H1 (cell line): ENCODE data around the gene IL31RA. TPM values are rescaled to one million over a fixed set of nuclear protein-coding genes. Genes with fewer than 3 reads are reported as not detected.

Experiments used
- ASH2L ChIP-seq: fragments of 200-600, 300-600 bp; sonication (generic); IDR thresholded peaks from one replicate; pipeline ENCODE4 v1.7.1; 2017; ENCODE audit warnings: low read length
- GABPA ChIP-seq: IDR thresholded peaks from 2 replicates; pipeline ENCODE4 v1.6.1; 2011; ENCODE audit warnings: mild to moderate bottlenecking, low read length, moderate library complexity, borderline replicate concordance; ENCODE audit not compliant: insufficient read depth
- KDM1A ChIP-seq: fragments of 200-600, 300-600 bp; sonication (generic); IDR thresholded peaks from 2 replicates; pipeline ENCODE4 v1.7.1; 2016; ENCODE audit warnings: mild to moderate bottlenecking, low read length, borderline replicate concordance
- NANOG ChIP-seq: IDR thresholded peaks from 2 replicates; pipeline ENCODE4 v1.6.1; 2011; ENCODE audit warnings: low read length, low read depth, mild to moderate bottlenecking, inconsistent platforms; ENCODE audit not compliant: insufficient read depth, poor library complexity, severe bottlenecking
- PHF8 ChIP-seq: fragments of 200-600 bp; sonication (generic); conservative IDR thresholded peaks from 2 replicates; pipeline ENCODE4 v1.7.1; 2012; ENCODE audit warnings: low read depth, mild to moderate bottlenecking, inconsistent platforms, low read length, moderate library complexity
- RNF2 ChIP-seq: fragments of 200-900, 300-1000 bp; sonication (generic); IDR thresholded peaks from 2 replicates; pipeline ENCODE4 v1.7.1; 2016; ENCODE audit warnings: borderline replicate concordance, low read depth, mild to moderate bottlenecking, antibody characterized with exemption, low read length; ENCODE audit not compliant: poor library complexity, severe bottlenecking; ENCODE audit errors: missing control alignments
- SIN3A ChIP-seq, 2 experiments: IDR thresholded peaks in 1 of 2; conservative IDR thresholded peaks in 1 of 2; 2 replicates each; pipeline ENCODE4 v1.6.1; 2011 to 2012; ENCODE audit warnings: low read length in 2 of 2, improper control_type of control experiment in 1 of 2, low read depth in 1 of 2, mild to moderate bottlenecking in 1 of 2
- SP1 ChIP-seq: IDR thresholded peaks from 2 replicates; pipeline ENCODE4 v1.6.1; 2011; ENCODE audit warnings: low read depth, low read length
- TBP ChIP-seq: IDR thresholded peaks from 2 replicates; pipeline ENCODE4 v1.6.1; 2011; ENCODE audit warnings: low read depth, low read length, improper control_type of control experiment
- TCF12 ChIP-seq: IDR thresholded peaks from 2 replicates; pipeline ENCODE4 v1.6.1; 2011; ENCODE audit warnings: low read depth, mild to moderate bottlenecking, low read length
- polyA plus RNA-seq, 7 experiments: library from polyadenylated mRNA; depleted of rRNA in 3 of 7; stranded (reverse) in 5 of 7; unstranded in 2 of 7; fragments of >200 nt in 5 of 7; fragments of 200-250 nt in 2 of 7; gene quantifications; 1 replicate in 5 of 7; 2 replicates in 1 of 7; 4 replicates in 1 of 7; pipeline versions ENCODE4 v1.2.1 to v1.2.3, GENCODE V29; 2011 to 2013; ENCODE audit warnings: missing spikeins in 2 of 7, mixed read lengths in 2 of 7
- total RNA-seq: library from RNA; stranded (reverse); fragmentation: NEBNext Ultra II Directional; extraction: Animal tissue kit (Norgen Biotek cat#: 25700); gene quantifications from 2 replicates; pipeline ENCODE4 v1.2.1, GENCODE V29; 2021

The IL31RA gene
- total and polyA plus RNA-seq, 2 of the 8 experiments (the other 6 are each of a cell fraction or from before 2014, with no cell fraction given), result not detected

GRCh38 chr5:55821731-55822512 lies 29.2 kb upstream of the IL31RA start (continued):
- TF ChIP-seq SIN3A (conservative IDR thresholded peaks at IDR 0.05 in 1 of 2, IDR thresholded peaks at IDR 0.05 in 1 of 2; ENCODE audit: low read depth in 1 of 2, low read length in 2 of 2) (no peak), NANOG (no peak), TBP (peak; percentile 35; the same call in 1 of the 2 replicates), TCF12 (no peak), KDM1A (no peak), RNF2 (no peak), PHF8 (0 out of 2 replicates have a peak, but pooled peaks have one; percentile 18), ASH2L (peak; percentile 42), GABPA (no peak), SP1 (no peak)
